Measurements from ENCODE around the gene IRF5. TPM values are rescaled to one million over a fixed set of nuclear protein-coding genes. Genes with fewer than 3 reads are reported as not detected.

The IRF5 gene
- polyA plus RNA-seq, 1 donor (not counting 4 experiments of a cell fraction or from before 2014, with no cell fraction given), result 0.88 TPM

GRCh38 chr7:128982105-128982504, 44.4 kb downstream of the IRF5 start:
- no peak overlapping the region for H3K4me2 ChIP-seq (ENCODE audit: control insufficient read depth, extremely low read depth, insufficient read depth, low read depth, low read length)
- H2AFZ ChIP-seq (ENCODE audit: control insufficient read depth, low read length), result no peak overlapping the region
- no peak overlapping the region for H3K4me3 ChIP-seq (ENCODE audit: control insufficient read depth in 2 of 3, extremely low read depth in 1 of 3, insufficient read depth in 2 of 3, low read depth in 1 of 3, low read length in 3 of 3)
- H3K36me3 ChIP-seq (ENCODE audit: control insufficient read depth in 2 of 2, extremely low read depth in 1 of 2, insufficient read depth in 2 of 2, low read length in 2 of 2), result peaks cover 20 to 36% of the 10 kb centered on the region in 2 experiments
- H3K9ac ChIP-seq (ENCODE audit: control insufficient read depth, extremely low read depth, insufficient read depth, low read length), result no peak overlapping the region
- H3K9me1 ChIP-seq (ENCODE audit: control insufficient read depth, extremely low read depth, insufficient read depth, low read length), result no peaks in the 10 kb centered on the region
- no peak for FAIRE-seq
- DNase-seq (ENCODE audit: low read depth, low spot score), result no peak
- no peaks in the 10 kb centered on the region for H3K79me2 ChIP-seq (ENCODE audit: control insufficient read depth, insufficient read depth, low read length)
- H4K20me1 ChIP-seq (ENCODE audit: control insufficient read depth, extremely low read depth, insufficient read depth, low read length), result no peaks in the 10 kb centered on the region
- no peaks in the 10 kb centered on the region for H3K4me1 ChIP-seq (ENCODE audit: control insufficient read depth, extremely low read depth, insufficient read depth, low read length)
- dilution Hi-C loops (cut with MboI; ENCODE audit: extremely low pct_ligation_motif_present, low sequenced_read_pairs), result no loop called here
- H3K9me3 ChIP-seq (ENCODE audit: control insufficient read depth, low read depth, low read length), result no peaks in the 10 kb centered on the region
- no peak for TF ChIP-seq CTCF (optimal IDR thresholded peaks at IDR 0.05 in 1 of 3, IDR thresholded peaks at IDR 0.05 in 1 of 3, conservative IDR thresholded peaks at IDR 0.05 in 1 of 3; ENCODE audit: extremely low read depth in 1 of 3, insufficient read depth in 2 of 3, low read length in 3 of 3)
- no peak for TF ChIP-seq EZH2 (IDR thresholded peaks at IDR 0.05; ENCODE audit: low read length)
- no peaks in the 10 kb centered on the region for H3K27me3 ChIP-seq (ENCODE audit: control insufficient read depth, extremely low read depth, insufficient read depth, low read length)
- H3K27ac ChIP-seq (ENCODE audit: control insufficient read depth, insufficient read depth, low read length), result no peak overlapping the region

- dilution Hi-C loops (cut with MboI; ENCODE audit: extremely low pct_ligation_motif_present, low sequenced_read_pairs), result no loop called here
- Histone ChIP-seq H3K27ac (ENCODE audit: control insufficient read depth, insufficient read depth, low read length) (no peak overlapping the region), H3K9ac (ENCODE audit: control insufficient read depth, extremely low read depth, insufficient read depth, low read length) (no peak overlapping the region), H4K20me1 (ENCODE audit: control insufficient read depth, extremely low read depth, insufficient read depth, low read length) (no peaks in the 10 kb centered on the region), H2AFZ (ENCODE audit: control insufficient read depth, low read length) (no peak overlapping the region), H3K79me2 (ENCODE audit: control insufficient read depth, insufficient read depth, low read length) (no peaks in the 10 kb centered on the region), H3K27me3 (ENCODE audit: control insufficient read depth, extremely low read depth, insufficient read depth, low read length) (no peaks in the 10 kb centered on the region), H3K4me1 (ENCODE audit: control insufficient read depth, extremely low read depth, insufficient read depth, low read length) (no peaks in the 10 kb centered on the region), H3K9me1 (ENCODE audit: control insufficient read depth, extremely low read depth, insufficient read depth, low read length) (no peaks in the 10 kb centered on the region), H3K4me2 (ENCODE audit: control insufficient read depth, extremely low read depth, insufficient read depth, low read depth, low read length) (no peak overlapping the region), H3K9me3 (ENCODE audit: control insufficient read depth, low read depth, low read length) (no peaks in the 10 kb centered on the region), H3K36me3 (ENCODE audit: control insufficient read depth in 2 of 2, extremely low read depth in 1 of 2, insufficient read depth in 2 of 2, low read length in 2 of 2) (peaks cover 16 to 24% of the 10 kb centered on the region in 2 experiments), H3K4me3 (ENCODE audit: control insufficient read depth in 2 of 3, extremely low read depth in 1 of 3, insufficient read depth in 2 of 3, low read depth in 1 of 3, low read length in 3 of 3) (no peak overlapping the region)
- FAIRE-seq (no peak), DNase-seq (ENCODE audit: low read depth, low spot score) (no peak)
- TF ChIP-seq CTCF (optimal IDR thresholded peaks at IDR 0.05 in 1 of 3, IDR thresholded peaks at IDR 0.05 in 1 of 3, conservative IDR thresholded peaks at IDR 0.05 in 1 of 3; ENCODE audit: extremely low read depth in 1 of 3, insufficient read depth in 2 of 3, low read length in 3 of 3), result no peak
- no peak for TF ChIP-seq EZH2 (IDR thresholded peaks at IDR 0.05; ENCODE audit: low read length)
Observed at GRCh38 chr7:128985660-128986059, 47.9 kb downstream of the IRF5 start.
